Caco-2 (cell line): Measurements from ENCODE around the gene NUDT1. TPM values are rescaled to one million over a fixed set of nuclear protein-coding genes. Genes with fewer than 3 reads are reported as not detected.
"Not testable (repeated sequence)": the region's sequence is repeated elsewhere in the genome, so short reads cannot be mapped to it uniquely, and the experiment has no call there.

Source experiments
- BruUV-seq: library from RNA; stranded (reverse); fragments of 400-500 nt; replicated peaks from 2 replicates; lab custom pipeline; 2021; lab: Mats Ljungman, UMichigan
- CTCF ChIA-PET: fragments of 300-600 bp; sonication (Branson Sonifier 250); formaldehyde crosslinking; loops from one replicate; lab custom pipeline; 2022; ENCODE audit warnings: antibody characterized with exemption; lab: Charles Lee
- POLR2A ChIA-PET: fragments of 300-600 bp; sonication (Branson Sonifier 250); formaldehyde crosslinking; loops from one replicate; lab custom pipeline; 2022; ENCODE audit warnings: antibody characterized with exemption; lab: Charles Lee
- DNase-seq, 2 experiments: peaks; one replicate each; pipeline versions ENCODE4 v3.0.0 to v3.0.0-alpha.2; 2020 to 2022
- H3K27me3 ChIP-seq: replicated peaks from 2 replicates; pipeline ENCODE4 v1.6.0; 2011; ENCODE audit warnings: low read length; ENCODE audit not compliant: control insufficient read depth, insufficient read depth
- H3K36me3 ChIP-seq: 2 replicates; pipeline ENCODE4 v1.5.1; 2011; ENCODE audit warnings: low read length; ENCODE audit not compliant: control insufficient read depth, insufficient read depth
- H3K4me1 ChIP-seq: fragments of 250-450 bp; sonication (Bioruptor Pico); 2 replicates; pipeline ENCODE4 v1.5.1; 2020; ENCODE audit warnings: mild to moderate bottlenecking
- H3K4me3 ChIP-seq: 2 replicates; pipeline ENCODE4 v1.5.1; 2011; ENCODE audit warnings: low read depth, mild to moderate bottlenecking, control low read depth, low read length
- H3K9me3 ChIP-seq: fragments of 250-450 bp; sonication (Bioruptor Pico); 2 replicates; pipeline ENCODE4 v1.5.1; 2020; ENCODE audit warnings: mild to moderate bottlenecking, moderate library complexity
- H3K27ac Mint-ChIP-seq: one replicate; pipeline ENCODE4 v1.8.0; 2022; ENCODE audit warnings: mixed read lengths; ENCODE audit not compliant: unreplicated experiment
- H3K27me3 Mint-ChIP-seq: one replicate; pipeline ENCODE4 v1.8.0; 2022; ENCODE audit warnings: mixed read lengths; ENCODE audit not compliant: insufficient read depth, unreplicated experiment
- H3K36me3 Mint-ChIP-seq: one replicate; pipeline ENCODE4 v1.8.0; 2022; ENCODE audit warnings: mild to moderate bottlenecking, mixed read lengths; ENCODE audit not compliant: insufficient read depth, unreplicated experiment
- H3K4me1 Mint-ChIP-seq: one replicate; pipeline ENCODE4 v1.8.0; 2022; ENCODE audit warnings: low read depth, mixed read lengths; ENCODE audit not compliant: unreplicated experiment
- H3K4me3 Mint-ChIP-seq: one replicate; pipeline ENCODE4 v1.8.0; 2022; ENCODE audit warnings: mild to moderate bottlenecking, moderate library complexity, mixed read lengths; ENCODE audit not compliant: unreplicated experiment
- H3K9me3 Mint-ChIP-seq: one replicate; pipeline ENCODE4 v1.8.0; 2022; ENCODE audit warnings: mixed read lengths; ENCODE audit not compliant: unreplicated experiment
- intact Hi-C: fragments of 100-400 bp; cut with micrococcal nuclease; formaldehyde crosslinking; loops from one replicate; pipeline ENCODE4 v1.10.0; 2022; ENCODE audit not compliant: unreplicated experiment
- total RNA-seq: library from RNA; stranded (reverse); gene quantifications from 2 replicates; pipeline ENCODE4 v1.2.3, GENCODE V29; 2022
- TF ChIP-seq, protein P1 (sequence below), 2 experiments: fragments of 200-600 bp in 1 of 2; IDR thresholded peaks; 1 replicate in 1 of 2; 2 replicates in 1 of 2; pipeline versions ENCODE4 v1.5.1 to v1.8.0; 2011 to 2022; ENCODE audit warnings: antibody characterized with exemption in 1 of 2, control low read depth in 1 of 2, inconsistent platforms in 1 of 2, low read depth in 1 of 2, low read length in 1 of 2, mild to moderate bottlenecking in 1 of 2, moderate library complexity in 1 of 2; ENCODE audit not compliant: insufficient read depth in 1 of 2, severe bottlenecking in 1 of 2, unreplicated experiment in 1 of 2

Gene NUDT1
- total RNA-seq, 1 experiment from 2014 or later = 42.8 TPM

GRCh38 chr7:2266911-2267310, 24.9 kb downstream of the NUDT1 start:
- Histone ChIP-seq H3K4me3 (no peak overlapping the region), H3K4me1 (peaks cover 6% of the 10 kb centered on the region), H3K27me3 (no peaks in the 10 kb centered on the region), H3K9me3 (no peaks in the 10 kb centered on the region), H3K36me3 (peaks cover 3% of the 10 kb centered on the region; the same call in 1 of the 2 replicates)
- TF ChIP-seq, protein P1, sequence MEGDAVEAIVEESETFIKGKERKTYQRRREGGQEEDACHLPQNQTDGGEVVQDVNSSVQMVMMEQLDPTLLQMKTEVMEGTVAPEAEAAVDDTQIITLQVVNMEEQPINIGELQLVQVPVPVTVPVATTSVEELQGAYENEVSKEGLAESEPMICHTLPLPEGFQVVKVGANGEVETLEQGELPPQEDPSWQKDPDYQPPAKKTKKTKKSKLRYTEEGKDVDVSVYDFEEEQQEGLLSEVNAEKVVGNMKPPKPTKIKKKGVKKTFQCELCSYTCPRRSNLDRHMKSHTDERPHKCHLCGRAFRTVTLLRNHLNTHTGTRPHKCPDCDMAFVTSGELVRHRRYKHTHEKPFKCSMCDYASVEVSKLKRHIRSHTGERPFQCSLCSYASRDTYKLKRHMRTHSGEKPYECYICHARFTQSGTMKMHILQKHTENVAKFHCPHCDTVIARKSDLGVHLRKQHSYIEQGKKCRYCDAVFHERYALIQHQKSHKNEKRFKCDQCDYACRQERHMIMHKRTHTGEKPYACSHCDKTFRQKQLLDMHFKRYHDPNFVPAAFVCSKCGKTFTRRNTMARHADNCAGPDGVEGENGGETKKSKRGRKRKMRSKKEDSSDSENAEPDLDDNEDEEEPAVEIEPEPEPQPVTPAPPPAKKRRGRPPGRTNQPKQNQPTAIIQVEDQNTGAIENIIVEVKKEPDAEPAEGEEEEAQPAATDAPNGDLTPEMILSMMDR (IDR thresholded peaks at IDR 0.05; ENCODE audit: insufficient read depth in 1 of 2, low read depth in 1 of 2, low read length in 1 of 2, severe bottlenecking in 1 of 2, unreplicated experiment in 1 of 2) = no peak
- no peak overlapping the region for H3K4me3 Mint-ChIP-seq
- no peaks in the 10 kb centered on the region for H3K9me3 Mint-ChIP-seq
- ChIA-PET CTCF (no interaction called here), POLR2A (no interaction called here)
- H3K27ac Mint-ChIP-seq = no peak overlapping the region
- BruUV-seq = no TSS peak
- DNase-seq = no peak
- H3K36me3 Mint-ChIP-seq = peaks cover 34% of the 10 kb centered on the region
- H3K27me3 Mint-ChIP-seq = no peaks in the 10 kb centered on the region
- H3K4me1 Mint-ChIP-seq = peaks cover 5% of the 10 kb centered on the region
- intact Hi-C loops = no loop called here

GRCh38 chr7:2269089-2269990, 27.3 kb downstream of the NUDT1 start:
- CTCF ChIA-PET = interaction anchor here (0.5 kb wide), 1 partner anchor 176 kb away, joined by 3 read pairs; no protein-coding TSS in a partner anchor

DNA sequence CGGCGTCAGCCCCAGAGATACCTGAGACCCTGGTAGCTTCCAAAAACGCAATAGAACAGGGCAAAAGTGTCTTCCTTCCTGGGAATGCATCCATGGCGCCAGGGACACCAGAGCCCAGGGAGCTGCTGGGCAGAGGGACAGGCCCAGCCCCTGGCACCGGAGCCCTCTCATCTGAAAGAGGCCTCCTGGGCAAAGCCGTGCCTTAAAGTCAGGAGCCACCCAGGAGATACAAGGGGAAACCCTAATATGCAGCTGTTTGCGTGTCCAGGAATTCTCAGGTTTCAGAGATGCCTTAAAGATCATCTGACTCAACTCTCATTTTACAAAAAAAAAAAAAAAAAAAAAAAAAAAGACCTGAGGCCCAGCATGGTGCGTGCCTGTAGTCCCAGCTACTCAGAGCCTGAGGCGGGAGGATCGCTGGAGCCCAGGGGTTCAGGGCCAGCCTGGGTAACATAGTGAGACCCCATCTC, 28.0 kb downstream of the NUDT1 start:
- ChIA-PET CTCF (interaction anchor here (0.6 kb wide), 1 partner anchor 14 kb away, joined by 5 read pairs; no protein-coding TSS in a partner anchor), POLR2A (no interaction called here)
- H3K4me3 ChIP-seq = no peak overlapping the region

More at GRCh38 chr7:2269089-2269990, 27.3 kb downstream of the NUDT1 start:
- H3K9me3 Mint-ChIP-seq, H3K27me3 ChIP-seq, H3K36me3 ChIP-seq, H3K9me3 ChIP-seq, H3K4me1 ChIP-seq, H3K4me3 ChIP-seq, DNase-seq, H3K27me3 Mint-ChIP-seq, H3K4me1 Mint-ChIP-seq, H3K4me3 Mint-ChIP-seq, intact Hi-C loops, POLR2A ChIA-PET: not testable (repeated sequence)
- TSS peak; percentile 60 for BruUV-seq
- Mint-ChIP-seq H3K36me3 (peaks cover 34% of the 10 kb centered on the region), H3K27ac (peak overlapping the region; percentile 35)

More for the DNA sequence above, 28.0 kb downstream of the NUDT1 start:
- H3K4me1 ChIP-seq = peaks cover 6% of the 10 kb centered on the region
- intact Hi-C loops = no loop called here
- DNase-seq = no peak
- Mint-ChIP-seq H3K27me3 (no peaks in the 10 kb centered on the region), H3K4me3 (no peak overlapping the region), H3K4me1 (peaks cover 5% of the 10 kb centered on the region), H3K36me3 (peaks cover 32% of the 10 kb centered on the region), H3K9me3 (no peaks in the 10 kb centered on the region), H3K27ac (peak overlapping the region; percentile 35)
- H3K27me3 ChIP-seq = no peaks in the 10 kb centered on the region
- no peaks in the 10 kb centered on the region for H3K9me3 ChIP-seq
- H3K36me3 ChIP-seq = peaks cover 5% of the 10 kb centered on the region
- TF ChIP-seq, protein P1 (IDR thresholded peaks at IDR 0.05; ENCODE audit: insufficient read depth in 1 of 2, low read depth in 1 of 2, low read length in 1 of 2, severe bottlenecking in 1 of 2, unreplicated experiment in 1 of 2) = no peak
- BruUV-seq = no TSS peak
